GM19099 (cell line): ENCODE measurements around the gene FUCA1.
A peak's percentile ranks its signal among the peaks of the same experiment; 100 is the strongest.

ENCODE experiments used
- POLR2A ChIP-seq: IDR thresholded peaks from 3 replicates; pipeline ENCODE4 v1.6.1; 2011; ENCODE audit warnings: low read depth; ENCODE audit not compliant: insufficient read length; ENCODE audit errors: extremely low read depth

Gene FUCA1

GRCh38 chr1:23902321-23903278 lies 34.5 kb upstream of the FUCA1 start:
- no peak for TF ChIP-seq POLR2A

GRCh38 chr1:23899070-23899469 lies 31.0 kb upstream of the FUCA1 start:
- no peak for TF ChIP-seq POLR2A

- TF ChIP-seq POLR2A: no peak
Measured at GRCh38 chr1:23897083-23897482, 29.0 kb upstream of the FUCA1 start.

DNA sequence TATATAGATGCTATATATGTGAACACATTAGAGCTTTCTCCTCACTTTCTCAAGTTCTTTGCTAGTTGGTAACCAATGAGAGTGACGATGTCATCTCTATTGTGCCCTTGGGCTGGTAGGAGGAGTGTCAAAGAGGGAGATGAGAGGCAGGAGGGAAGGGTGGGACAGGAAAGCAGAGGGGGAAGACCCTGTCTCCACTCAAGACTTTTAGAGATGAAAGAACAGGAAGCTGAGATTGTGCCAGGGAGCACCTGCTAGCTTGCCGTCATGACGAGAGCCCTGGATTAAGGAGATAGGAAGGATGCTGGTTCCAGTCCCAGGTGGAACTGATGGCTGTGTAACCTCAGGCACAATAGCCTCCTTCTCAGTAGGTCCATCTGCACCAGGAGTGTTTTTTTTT lies 28.4 kb upstream of the FUCA1 start:
- TF ChIP-seq POLR2A: no peak

GRCh38 chr1:23895993-23896392 lies 27.9 kb upstream of the FUCA1 start:
- no peak for TF ChIP-seq POLR2A

GRCh38 chr1:23895082-23895481 lies 27.0 kb upstream of the FUCA1 start:
- TF ChIP-seq POLR2A: no peak

GRCh38 chr1:23889074-23889473 lies 21.0 kb upstream of the FUCA1 start:
- no peak for TF ChIP-seq POLR2A

DNA sequence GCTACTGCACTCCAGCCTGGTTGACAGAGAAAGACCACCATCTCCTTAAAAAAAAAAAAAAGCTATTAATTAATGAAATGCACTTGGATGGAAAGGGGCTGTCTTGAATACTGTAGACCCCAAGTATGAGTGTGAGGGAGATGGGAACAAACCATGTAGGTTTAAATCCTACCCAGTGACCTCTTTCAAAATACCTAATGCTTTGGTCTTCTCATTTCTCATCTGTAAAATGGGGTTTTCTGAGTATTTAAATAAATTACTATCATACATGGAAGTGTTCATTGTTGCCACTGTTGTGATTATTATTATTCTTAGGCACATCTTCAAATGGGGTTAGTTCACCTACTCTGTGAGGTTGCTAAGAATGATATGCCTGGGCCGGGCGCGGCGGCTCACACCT lies 17.1 kb upstream of the FUCA1 start:
- TF ChIP-seq POLR2A: no peak

GRCh38 chr1:23882746-23883145 lies 14.7 kb upstream of the FUCA1 start:
- no peak for TF ChIP-seq POLR2A

- TF ChIP-seq POLR2A: no peak
Measured at GRCh38 chr1:23879809-23880208, 11.7 kb upstream of the FUCA1 start.

- no peak for TF ChIP-seq POLR2A
Measured at GRCh38 chr1:23878668-23879067, 10.6 kb upstream of the FUCA1 start.

DNA sequence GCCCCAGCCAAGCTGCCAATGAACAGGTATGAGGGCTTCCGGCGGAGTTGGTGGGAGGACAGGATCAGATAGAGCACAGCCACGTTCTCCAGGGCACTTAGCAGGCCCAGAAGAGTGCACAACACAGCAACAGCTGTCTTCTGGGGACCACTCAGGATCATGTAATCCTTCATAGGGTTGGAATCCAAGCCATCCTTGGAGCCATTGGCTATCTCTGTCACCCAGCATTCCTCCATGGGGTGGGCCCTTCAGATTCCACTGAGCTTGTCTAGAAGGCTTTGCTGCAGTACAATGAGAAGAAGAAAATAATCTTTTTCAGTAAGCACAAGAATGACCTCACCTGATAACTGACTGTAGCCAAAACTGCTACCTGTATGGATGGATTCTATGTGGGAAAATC lies 7.3 kb upstream of the FUCA1 start:
- TF ChIP-seq POLR2A: no peak

GRCh38 chr1:23872421-23872820 lies 4.3 kb upstream of the FUCA1 start:
- no peak for TF ChIP-seq POLR2A

- no peak for TF ChIP-seq POLR2A
Measured at GRCh38 chr1:23869051-23869450, 961 bp upstream of the FUCA1 start.

DNA sequence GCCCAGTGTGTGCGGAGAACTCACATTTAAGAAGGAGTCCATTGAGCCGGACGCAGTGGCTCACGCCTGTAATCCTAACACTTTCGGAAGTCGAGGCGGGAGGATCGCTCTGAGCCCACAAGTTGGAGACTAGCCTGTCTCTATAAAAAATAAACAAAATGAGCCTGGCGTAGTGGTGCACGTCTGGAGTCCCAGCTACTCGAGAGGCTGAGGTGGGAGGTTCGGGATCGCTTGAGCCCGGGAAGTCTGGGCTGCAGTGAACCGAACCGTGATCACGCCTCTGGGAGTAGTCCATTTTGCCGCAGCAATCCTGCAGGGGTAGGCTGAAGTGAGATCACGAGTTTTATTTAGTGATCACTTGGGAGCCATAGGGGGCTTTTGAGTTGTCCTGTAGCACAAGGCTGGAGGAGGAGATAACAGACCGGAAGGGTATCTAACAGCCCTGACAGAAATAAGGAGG lies 497 bp upstream of the FUCA1 start:
- TF ChIP-seq POLR2A: peak; percentile 41

DNA sequence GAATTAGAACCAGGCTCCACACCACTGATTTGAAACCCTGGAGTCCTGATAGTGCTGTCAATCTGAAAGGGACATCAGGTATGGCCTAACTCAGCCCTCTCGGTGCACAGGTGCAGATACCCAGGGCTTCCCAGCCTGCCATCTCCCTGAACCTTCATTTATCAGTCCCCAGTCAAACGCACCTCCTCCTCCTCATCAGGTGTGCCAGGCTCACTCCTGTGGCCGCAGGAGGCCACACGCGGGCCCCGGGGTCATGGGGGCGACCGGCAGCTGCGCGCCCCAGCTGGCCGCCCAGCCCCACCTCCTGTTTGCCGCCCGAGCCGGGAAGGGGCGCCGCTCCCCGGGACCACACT lies 572 bp downstream of the FUCA1 start:
- TF ChIP-seq POLR2A: no peak

DNA sequence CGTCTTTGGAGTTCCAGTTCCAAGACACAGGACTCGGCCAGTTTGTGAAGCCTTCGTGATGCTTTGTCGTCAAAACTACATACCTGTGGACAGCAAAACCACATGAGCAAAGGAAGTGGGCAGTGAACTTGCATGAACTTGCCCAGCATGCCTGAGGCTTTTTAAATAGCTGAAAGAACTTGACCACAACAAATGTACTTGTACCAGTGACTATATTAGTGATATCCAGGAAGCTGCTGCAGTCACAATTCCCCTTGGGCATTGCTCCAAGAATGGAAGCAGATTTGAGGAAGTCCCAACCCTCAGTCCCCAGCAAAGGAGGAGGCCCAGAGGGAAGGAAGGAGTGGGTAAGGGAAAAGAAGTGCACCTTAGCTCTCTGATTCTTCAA lies 2.6 kb downstream of the FUCA1 start:
- no peak for TF ChIP-seq POLR2A
